ENCODE results near the gene MAEA. TPM values are rescaled to one million over a fixed set of nuclear protein-coding genes. Genes with fewer than 3 reads are reported as not detected.

MAEA gene
- total RNA-seq, 1 experiment from 2014 or later = 19.1 TPM

GRCh38 chr4:1353186-1354055 lies 63.7 kb downstream of the MAEA start:
- in situ Hi-C loops (cut with HindIII; ENCODE audit: low pct_unique_long_range_greater_than_20kb, low sequenced_read_pairs) = no loop called here

GRCh38 chr4:1354136-1354982 lies 64.7 kb downstream of the MAEA start:
- in situ Hi-C loops (cut with HindIII; ENCODE audit: low pct_unique_long_range_greater_than_20kb, low sequenced_read_pairs) = no loop called here
- DNase-seq (ENCODE audit: low read depth) = no peak

More at GRCh38 chr4:1353186-1354055, 63.7 kb downstream of the MAEA start:
- DNase-seq (ENCODE audit: low read depth) = no peak

- no peak for DNase-seq (ENCODE audit: low read depth)
- in situ Hi-C loops (cut with HindIII; ENCODE audit: low pct_unique_long_range_greater_than_20kb, low sequenced_read_pairs) = no loop called here
Observed at GRCh38 chr4:1354983-1355275, 65.2 kb downstream of the MAEA start.

GRCh38 chr4:1355378-1355777 lies 65.7 kb downstream of the MAEA start:
- DNase-seq (ENCODE audit: low read depth) = no peak
- in situ Hi-C loops (cut with HindIII; ENCODE audit: low pct_unique_long_range_greater_than_20kb, low sequenced_read_pairs) = no loop called here

- in situ Hi-C loops (cut with HindIII; ENCODE audit: low pct_unique_long_range_greater_than_20kb, low sequenced_read_pairs) = no loop called here
- DNase-seq (ENCODE audit: low read depth) = no peak
Observed at GRCh38 chr4:1356181-1356998, 66.7 kb downstream of the MAEA start.

- in situ Hi-C loops (cut with HindIII; ENCODE audit: low pct_unique_long_range_greater_than_20kb, low sequenced_read_pairs) = no loop called here
- no peak for DNase-seq (ENCODE audit: low read depth)
Observed at GRCh38 chr4:1357356-1358248, 67.9 kb downstream of the MAEA start.

GRCh38 chr4:1358421-1359143 lies 68.9 kb downstream of the MAEA start:
- in situ Hi-C loops (cut with HindIII; ENCODE audit: low pct_unique_long_range_greater_than_20kb, low sequenced_read_pairs) = no loop called here

GRCh38 chr4:1359144-1359501 lies 69.4 kb downstream of the MAEA start:
- no peak for DNase-seq (ENCODE audit: low read depth)
- in situ Hi-C loops (cut with HindIII; ENCODE audit: low pct_unique_long_range_greater_than_20kb, low sequenced_read_pairs) = no loop called here

More at GRCh38 chr4:1358421-1359143, 68.9 kb downstream of the MAEA start:
- DNase-seq (ENCODE audit: low read depth) = no peak

GRCh38 chr4:1359976-1360375 lies 70.3 kb downstream of the MAEA start:
- no peak for DNase-seq (ENCODE audit: low read depth)
- in situ Hi-C loops (cut with HindIII; ENCODE audit: low pct_unique_long_range_greater_than_20kb, low sequenced_read_pairs) = no loop called here

- in situ Hi-C loops (cut with HindIII; ENCODE audit: low pct_unique_long_range_greater_than_20kb, low sequenced_read_pairs) = no loop called here
- DNase-seq (ENCODE audit: low read depth) = no peak
Observed at GRCh38 chr4:1360423-1361283, 71.0 kb downstream of the MAEA start.

GRCh38 chr4:1361431-1361830 lies 71.7 kb downstream of the MAEA start:
- no peak for DNase-seq (ENCODE audit: low read depth)
- in situ Hi-C loops (cut with HindIII; ENCODE audit: low pct_unique_long_range_greater_than_20kb, low sequenced_read_pairs) = no loop called here

GRCh38 chr4:1362046-1362445 lies 72.4 kb downstream of the MAEA start:
- in situ Hi-C loops (cut with HindIII; ENCODE audit: low pct_unique_long_range_greater_than_20kb, low sequenced_read_pairs) = no loop called here
- DNase-seq (ENCODE audit: low read depth) = no peak

GRCh38 chr4:1362521-1362920 lies 72.8 kb downstream of the MAEA start:
- no peak for DNase-seq (ENCODE audit: low read depth)
- in situ Hi-C loops (cut with HindIII; ENCODE audit: low pct_unique_long_range_greater_than_20kb, low sequenced_read_pairs) = no loop called here

- DNase-seq (ENCODE audit: low read depth) = no peak
- in situ Hi-C loops (cut with HindIII; ENCODE audit: low pct_unique_long_range_greater_than_20kb, low sequenced_read_pairs) = no loop called here
Observed at GRCh38 chr4:1363513-1363912, 73.8 kb downstream of the MAEA start.

GRCh38 chr4:1364217-1364616 lies 74.5 kb downstream of the MAEA start:
- no peak for DNase-seq (ENCODE audit: low read depth)
- in situ Hi-C loops (cut with HindIII; ENCODE audit: low pct_unique_long_range_greater_than_20kb, low sequenced_read_pairs) = no loop called here

GRCh38 chr4:1364748-1365147 lies 75.1 kb downstream of the MAEA start:
- in situ Hi-C loops (cut with HindIII; ENCODE audit: low pct_unique_long_range_greater_than_20kb, low sequenced_read_pairs) = no loop called here
- DNase-seq (ENCODE audit: low read depth) = no peak

Data from Caki2 (cell line).